BJ (cell line): ENCODE results near the gene RUFY3. TPM values are rescaled to one million over a fixed set of nuclear protein-coding genes. Genes with fewer than 3 reads are reported as not detected.

Source experiments
- CTCF ChIA-PET: fragments of 350-600 bp; formaldehyde crosslinking; extraction: SDS; loops from one replicate; lab custom pipeline; 2021; ENCODE audit warnings: antibody characterized with exemption, inconsistent platforms; lab: Yijun Ruan, JAX
- POLR2A ChIA-PET: fragments of 300-600 bp; sonication (Branson Sonifier 250); formaldehyde crosslinking; extraction: SDS; loops from one replicate; lab custom pipeline; 2021; ENCODE audit warnings: antibody characterized with exemption; lab: Charles Lee
- DNase-seq: peaks from one replicate; pipeline ENCODE4 v3.0.0-alpha.2; 2011; ENCODE audit warnings: low read depth
- H3K27me3 ChIP-seq: 2 replicates; pipeline ENCODE4 v1.6.0; 2011; ENCODE audit warnings: low read length; ENCODE audit not compliant: control insufficient read depth, insufficient read depth
- H3K36me3 ChIP-seq: 2 replicates; pipeline ENCODE4 v1.5.1; 2011; ENCODE audit warnings: low read length; ENCODE audit not compliant: control insufficient read depth, insufficient read depth
- H3K4me3 ChIP-seq: 2 replicates; pipeline ENCODE4 v1.5.1; 2011; ENCODE audit warnings: low read depth, mild to moderate bottlenecking, control low read depth, low read length
- polyA plus RNA-seq: library from polyadenylated mRNA; depleted of rRNA; stranded (reverse); fragments of >200 nt; gene quantifications from 2 replicates; pipeline ENCODE4 v1.2.3, GENCODE V29; 2011
- TF ChIP-seq, protein P1 (sequence below): IDR thresholded peaks from 2 replicates; pipeline ENCODE4 v1.5.1; 2011; ENCODE audit warnings: low read depth, mild to moderate bottlenecking, control low read depth, inconsistent platforms, low read length, moderate library complexity; ENCODE audit not compliant: insufficient read depth

Gene RUFY3
- polyA plus RNA-seq, 1 experiment, result 22.8 TPM

DNA sequence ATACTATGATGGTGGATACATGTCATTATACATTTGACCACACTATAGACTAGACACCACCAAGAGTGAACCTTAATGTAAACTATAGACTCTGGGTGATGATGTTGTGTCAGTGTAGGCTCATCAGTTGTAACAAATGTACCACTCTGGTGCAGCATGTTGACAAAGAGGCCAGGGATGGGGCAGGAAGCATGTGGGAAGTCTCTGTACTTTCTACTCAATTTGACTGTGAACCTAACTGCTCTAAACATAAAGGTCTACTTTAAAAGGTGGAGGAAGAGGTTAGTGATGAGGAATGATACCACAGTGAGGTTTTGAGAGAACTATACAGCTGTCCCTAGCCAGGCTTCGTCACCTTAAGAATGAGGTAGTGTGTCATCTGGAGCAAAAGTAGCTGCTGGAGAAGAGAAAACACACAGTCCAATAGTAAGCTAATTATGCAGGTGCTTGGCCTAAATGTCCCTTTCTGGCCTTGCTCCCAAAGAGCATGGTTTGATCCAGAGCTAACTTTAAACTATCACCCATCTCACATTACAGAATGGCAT lies 79.6 kb downstream of the RUFY3 start:
- Histone ChIP-seq H3K4me3 (no peak overlapping the region), H3K27me3 (no peaks in the 10 kb centered on the region), H3K36me3 (peaks cover 4% of the 10 kb centered on the region)
- TF ChIP-seq, protein P1, sequence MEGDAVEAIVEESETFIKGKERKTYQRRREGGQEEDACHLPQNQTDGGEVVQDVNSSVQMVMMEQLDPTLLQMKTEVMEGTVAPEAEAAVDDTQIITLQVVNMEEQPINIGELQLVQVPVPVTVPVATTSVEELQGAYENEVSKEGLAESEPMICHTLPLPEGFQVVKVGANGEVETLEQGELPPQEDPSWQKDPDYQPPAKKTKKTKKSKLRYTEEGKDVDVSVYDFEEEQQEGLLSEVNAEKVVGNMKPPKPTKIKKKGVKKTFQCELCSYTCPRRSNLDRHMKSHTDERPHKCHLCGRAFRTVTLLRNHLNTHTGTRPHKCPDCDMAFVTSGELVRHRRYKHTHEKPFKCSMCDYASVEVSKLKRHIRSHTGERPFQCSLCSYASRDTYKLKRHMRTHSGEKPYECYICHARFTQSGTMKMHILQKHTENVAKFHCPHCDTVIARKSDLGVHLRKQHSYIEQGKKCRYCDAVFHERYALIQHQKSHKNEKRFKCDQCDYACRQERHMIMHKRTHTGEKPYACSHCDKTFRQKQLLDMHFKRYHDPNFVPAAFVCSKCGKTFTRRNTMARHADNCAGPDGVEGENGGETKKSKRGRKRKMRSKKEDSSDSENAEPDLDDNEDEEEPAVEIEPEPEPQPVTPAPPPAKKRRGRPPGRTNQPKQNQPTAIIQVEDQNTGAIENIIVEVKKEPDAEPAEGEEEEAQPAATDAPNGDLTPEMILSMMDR, result no peak
- CTCF ChIA-PET, result interaction anchor here (0.6 kb wide), 2 partner anchors 105 to 175 kb away, joined by 3 read pairs; no protein-coding TSS in a partner anchor
- no peak for DNase-seq
- POLR2A ChIA-PET, result no interaction called here

DNA sequence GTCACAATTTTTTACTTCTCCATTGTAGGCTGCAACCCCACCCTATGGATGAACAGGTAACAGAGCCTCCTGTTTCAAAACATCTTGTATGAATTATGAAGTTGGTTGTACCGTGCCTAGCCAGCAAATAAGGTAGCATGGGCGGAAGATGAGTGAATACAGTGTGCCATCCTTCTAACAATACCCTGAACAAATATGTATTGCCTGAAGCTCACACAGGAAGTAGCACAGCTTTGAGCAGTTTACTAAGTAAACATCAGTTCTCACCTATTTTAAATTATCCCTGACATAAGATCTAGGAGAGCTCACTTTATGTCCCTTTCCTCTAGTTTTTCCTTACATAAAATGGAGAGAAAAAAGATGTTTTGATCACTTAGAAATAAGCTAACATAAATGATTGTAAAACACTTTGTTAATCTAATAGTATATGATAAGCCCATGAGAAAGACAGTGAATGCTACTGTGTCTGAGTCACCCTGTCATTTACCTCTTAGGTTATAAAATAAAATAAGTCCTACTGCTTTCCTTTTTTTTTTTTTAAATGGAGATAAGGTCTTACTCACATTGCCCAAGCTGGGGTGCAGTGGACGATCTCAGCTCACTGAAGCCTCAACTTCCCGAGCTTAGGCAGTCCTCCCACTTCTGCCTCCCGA lies 81.3 kb downstream of the RUFY3 start:
- TF ChIP-seq, protein P1, result no peak
- Histone ChIP-seq H3K36me3 (peaks cover 6% of the 10 kb centered on the region; the same call in 1 of the 2 replicates), H3K27me3 (no peaks in the 10 kb centered on the region), H3K4me3 (no peak overlapping the region)
- CTCF ChIA-PET, result interaction anchor here (1.0 to 2.0 kb wide), 3 partner anchors 11 to 152 kb away, joined by 4 to 7 read pairs (median 4); no protein-coding TSS in a partner anchor
- POLR2A ChIA-PET, result no interaction called here
- no peak for DNase-seq

DNA sequence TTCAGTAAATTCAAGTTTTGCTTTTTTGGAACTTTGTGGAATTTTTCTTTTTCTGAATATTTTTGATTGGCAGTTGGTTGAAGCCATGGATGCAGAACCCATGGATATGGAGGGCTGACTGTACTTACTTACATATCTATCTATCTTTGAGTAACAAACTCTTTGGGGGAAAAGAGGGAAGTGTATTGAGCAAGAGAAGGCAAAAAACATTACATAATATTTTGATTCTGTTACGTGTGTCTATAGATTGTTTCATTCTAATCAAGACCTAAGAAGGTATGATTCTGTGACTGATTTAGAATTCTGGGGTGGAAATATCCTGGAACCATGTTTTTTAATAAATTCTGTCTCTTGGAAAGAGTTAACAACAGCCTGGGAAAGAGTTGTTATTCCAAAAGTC lies 86.4 kb downstream of the RUFY3 start:
- TF ChIP-seq, protein P1, result no peak
- POLR2A ChIA-PET, result no interaction called here
- no peak for DNase-seq
- CTCF ChIA-PET, result no interaction called here
- H3K4me3 ChIP-seq, result no peak overlapping the region
- no peaks in the 10 kb centered on the region for H3K27me3 ChIP-seq
- H3K36me3 ChIP-seq, result peaks cover 4% of the 10 kb centered on the region; the same call in 1 of the 2 replicates

DNA sequence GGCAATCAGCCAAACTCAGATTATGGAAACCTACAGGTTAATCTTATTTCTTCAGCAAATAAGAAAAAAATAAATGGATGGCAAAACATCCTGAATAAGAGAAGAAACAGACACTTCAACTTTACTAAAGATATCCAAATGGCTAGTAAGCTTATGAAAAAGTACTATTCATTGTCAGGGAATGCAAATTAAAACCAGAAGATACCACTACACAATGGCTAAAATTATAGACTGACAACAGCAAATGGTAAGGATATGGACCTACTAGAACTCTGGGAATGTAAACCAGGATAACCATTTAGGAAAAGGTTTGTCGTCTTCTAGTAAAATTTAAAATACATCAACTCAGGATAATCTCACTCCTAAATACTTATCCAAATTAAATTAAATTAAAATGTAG lies 93.6 kb downstream of the RUFY3 start:
- DNase-seq, result no peak
- POLR2A ChIA-PET, result interaction anchor here (0.6 kb wide), 1 partner anchor 22 kb away, joined by 21 read pairs; no protein-coding TSS in a partner anchor
- TF ChIP-seq, protein P1, result no peak
- no peak overlapping the region for H3K4me3 ChIP-seq
- no peaks in the 10 kb centered on the region; the same call in 1 of the 2 replicates for H3K36me3 ChIP-seq
- CTCF ChIA-PET, result no interaction called here
- no peaks in the 10 kb centered on the region for H3K27me3 ChIP-seq

DNA sequence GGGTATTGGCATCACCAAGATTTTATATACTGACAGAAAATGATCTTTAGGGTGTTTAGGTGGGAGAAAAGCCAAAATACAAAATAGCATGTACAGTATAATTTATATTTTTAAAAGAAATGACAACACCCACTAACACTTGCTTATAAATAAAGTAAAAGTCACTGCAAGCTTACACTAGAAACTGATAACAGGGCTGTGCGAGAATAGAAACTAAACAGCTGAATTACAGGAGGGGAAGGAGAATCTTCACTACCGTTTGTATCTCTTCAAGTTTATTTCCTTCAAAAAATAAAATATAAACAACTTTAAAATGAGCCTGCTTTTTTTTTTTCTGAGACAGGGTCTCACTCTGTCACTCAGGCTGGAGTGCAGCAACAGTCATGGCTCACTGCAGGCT lies 95.1 kb downstream of the RUFY3 start:
- Histone ChIP-seq H3K4me3 (no peak overlapping the region), H3K36me3 (peaks cover 1% of the 10 kb centered on the region; the same call in 1 of the 2 replicates), H3K27me3 (no peaks in the 10 kb centered on the region)
- ChIA-PET POLR2A (no interaction called here), CTCF (no interaction called here)
- TF ChIP-seq, protein P1, result no peak
- DNase-seq, result no peak
